SK-N-DZ (cell line): ENCODE results near the gene PEAK1.

Source experiments
- DNase-seq: peaks from one replicate; pipeline ENCODE4 v3.0.0-alpha.2; 2015; ENCODE audit warnings: low spot score

PEAK1 gene

GRCh38 chr15:77068633-77069032 lies 351.3 kb downstream of the PEAK1 start:
- no peak for DNase-seq

DNA sequence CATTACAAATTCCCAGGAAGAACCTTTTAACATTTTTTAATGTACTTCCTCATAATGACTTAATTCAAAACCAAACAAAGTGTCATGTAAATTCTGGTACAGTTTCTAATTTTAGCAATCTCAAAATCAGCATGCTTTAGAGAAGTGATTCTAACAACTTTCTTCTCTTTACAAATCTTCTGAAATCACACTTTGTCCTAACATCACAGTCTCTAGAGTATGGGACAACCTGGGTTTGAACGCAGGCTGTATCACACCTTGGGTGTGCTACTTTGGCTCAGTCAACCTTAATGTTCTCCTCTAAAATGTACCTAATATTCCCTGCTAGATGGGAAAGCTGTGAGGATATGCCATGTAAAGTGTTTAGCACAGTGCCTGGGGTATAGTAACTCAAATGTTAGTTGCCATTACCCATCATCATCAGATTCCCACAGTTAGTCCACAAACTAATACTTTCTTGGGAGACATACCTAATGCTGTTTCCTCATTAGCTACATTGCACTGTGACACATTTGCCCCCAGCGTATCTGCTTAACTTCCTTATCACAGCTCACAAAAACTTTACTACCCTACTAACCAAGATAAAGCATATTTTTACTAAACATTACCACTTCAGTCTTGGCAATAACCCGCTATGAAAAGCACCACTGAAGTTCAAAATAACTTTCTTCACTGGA lies 352.1 kb downstream of the PEAK1 start:
- DNase-seq = no peak

GRCh38 chr15:77066971-77067690 lies 352.8 kb downstream of the PEAK1 start:
- DNase-seq = no peak

DNA sequence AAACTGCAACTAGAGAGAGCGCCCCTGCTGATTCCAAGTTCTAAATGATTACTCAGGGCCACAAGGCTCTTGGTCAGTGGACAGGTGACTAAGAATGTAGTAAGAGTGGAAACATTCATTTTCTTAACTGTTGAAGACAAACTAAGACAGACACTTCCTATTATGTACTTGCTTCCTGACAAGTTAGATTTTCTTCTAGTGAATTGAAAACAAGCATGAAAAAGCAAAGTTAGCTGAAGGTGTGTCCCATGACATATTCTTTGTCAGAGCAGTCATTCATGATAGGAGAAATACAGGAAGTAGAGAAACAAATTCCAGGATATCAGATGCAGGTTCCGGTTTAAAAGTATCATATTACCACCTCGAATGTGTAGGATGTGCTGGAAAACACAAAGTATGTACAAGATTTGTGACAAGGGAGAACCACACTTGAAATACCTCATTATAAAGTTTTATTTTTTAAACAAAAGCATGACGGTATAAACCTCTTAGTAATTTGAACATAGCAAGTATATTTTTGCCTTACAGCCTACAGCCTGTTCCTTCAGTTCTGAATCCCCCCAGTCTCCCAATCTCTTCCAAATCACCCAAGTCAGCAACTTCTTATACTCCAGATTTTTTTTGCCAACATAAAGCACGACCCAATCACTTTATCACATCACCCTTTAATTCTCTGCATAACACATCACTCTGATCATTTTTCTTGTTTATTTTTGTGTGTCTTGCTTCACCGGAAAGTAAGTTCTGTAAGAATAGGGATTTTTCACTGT lies 355.2 kb downstream of the PEAK1 start:
- DNase-seq = no peak

- DNase-seq = no peak
Measured at GRCh38 chr15:77064063-77064462, 355.8 kb downstream of the PEAK1 start.

- DNase-seq = no peak
Measured at GRCh38 chr15:77063249-77063648, 356.7 kb downstream of the PEAK1 start.

- DNase-seq = no peak
Measured at GRCh38 chr15:77060546-77060945, 359.4 kb downstream of the PEAK1 start.

DNA sequence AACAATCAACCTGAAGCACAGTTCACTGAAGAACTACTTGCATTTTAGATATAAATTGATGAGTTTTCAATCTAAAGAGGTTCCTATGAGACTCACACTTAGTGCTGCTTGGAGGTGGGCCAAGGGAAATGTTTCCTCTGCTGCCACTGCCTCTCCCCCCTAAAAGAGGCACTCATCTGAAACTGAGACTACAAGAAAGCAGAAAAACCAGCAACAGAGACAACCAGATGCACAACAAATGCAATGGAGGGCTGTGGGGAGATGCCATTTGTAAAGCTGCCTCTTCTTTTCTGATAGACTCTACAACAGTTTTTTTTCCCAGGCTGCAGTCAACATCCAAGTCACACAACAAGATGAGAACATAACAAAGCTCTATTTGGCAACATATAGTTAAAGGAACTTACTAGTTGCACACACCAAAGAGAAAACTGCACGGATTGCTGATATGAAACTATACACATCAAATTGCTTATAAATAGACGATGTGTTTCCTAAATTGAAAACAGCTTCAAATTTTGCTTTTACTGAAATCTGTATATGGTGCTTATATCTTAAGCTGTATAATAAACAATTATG lies 360.0 kb downstream of the PEAK1 start:
- no peak for DNase-seq

DNA sequence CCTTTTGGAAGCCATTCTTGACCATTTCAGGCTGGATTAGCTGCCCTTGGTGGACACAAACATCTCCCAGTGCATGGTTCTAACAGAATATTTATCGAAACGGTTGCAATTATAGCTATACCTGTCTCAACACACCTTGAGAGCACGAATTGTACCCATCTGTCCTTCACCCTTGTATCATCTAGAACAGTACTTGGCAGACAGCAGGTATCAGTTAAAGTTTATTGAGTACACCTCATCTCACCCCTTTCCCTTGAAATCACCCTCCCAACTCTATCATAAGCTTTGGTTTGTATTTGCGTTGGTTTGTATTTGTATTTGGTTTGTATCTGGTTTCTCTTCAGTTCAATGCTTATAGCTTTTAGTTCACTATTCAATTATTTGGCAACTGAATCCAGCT lies 361.4 kb downstream of the PEAK1 start:
- no peak for DNase-seq

DNA sequence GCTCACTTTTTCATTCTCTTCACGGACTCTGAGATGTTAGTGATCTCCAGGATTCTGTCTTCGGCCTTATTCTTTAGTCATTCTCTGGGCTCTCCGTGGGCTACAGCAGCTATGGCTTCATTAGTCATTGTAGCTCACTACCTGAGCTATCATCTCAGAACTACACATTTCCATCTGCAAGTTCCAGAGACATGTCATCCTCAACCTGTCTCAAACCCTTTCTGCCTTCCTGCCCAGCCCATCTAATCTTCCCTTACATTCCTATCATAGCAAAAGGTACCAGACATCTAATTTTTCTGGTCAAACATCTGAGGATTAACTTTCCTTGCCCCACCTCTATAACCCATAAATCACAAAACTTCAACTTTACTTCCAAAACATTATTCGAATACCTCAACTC lies 362.2 kb downstream of the PEAK1 start:
- DNase-seq = no peak

GRCh38 chr15:77057072-77057471 lies 362.8 kb downstream of the PEAK1 start:
- no peak for DNase-seq

DNA sequence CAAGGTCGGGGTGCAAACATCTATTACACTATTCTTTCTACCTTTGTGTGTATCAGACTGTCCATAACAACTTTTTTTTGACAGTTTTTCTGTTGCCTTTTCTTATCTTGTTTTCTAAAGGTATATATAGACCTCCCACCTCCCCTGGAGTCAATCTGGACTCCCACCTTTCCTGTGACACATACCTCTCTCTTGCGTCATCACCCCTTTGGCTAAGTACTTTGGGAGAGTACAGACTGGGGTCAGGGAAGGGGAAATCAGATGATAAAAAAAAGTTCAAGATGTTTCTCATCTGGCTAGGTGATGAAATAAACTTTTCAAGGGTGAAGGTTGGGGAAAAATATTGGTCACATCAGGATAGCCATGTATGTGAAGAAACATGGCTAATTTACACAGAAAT lies 366.2 kb downstream of the PEAK1 start:
- DNase-seq = no peak

GRCh38 chr15:77052556-77052955 lies 367.3 kb downstream of the PEAK1 start:
- DNase-seq = no peak
